KOPT-K1 (cell line): ENCODE results near the gene CLEC2D.
A peak's percentile ranks its signal among the peaks of the same experiment; 100 is the strongest.
"Not testable (repeated sequence)": the region's sequence is repeated elsewhere in the genome, so short reads cannot be mapped to it uniquely, and the experiment has no call there.

Experiments
- H3K27ac ChIP-seq: fragments of 200-600 bp; sonication (generic); 2 replicates; pipeline ENCODE4 v1.5.1; 2016; ENCODE audit warnings: antibody characterized with exemption, mild to moderate bottlenecking, low read depth, low read length; ENCODE audit not compliant: poor library complexity, severe bottlenecking
- H3K36me3 ChIP-seq: fragments of 200-600 bp; sonication (generic); 2 replicates; pipeline ENCODE4 v1.5.1; 2017; ENCODE audit warnings: antibody characterized with exemption, mild to moderate bottlenecking, low read length, moderate library complexity; ENCODE audit not compliant: insufficient read depth
- H3K9me3 ChIP-seq: fragments of 200-600 bp; sonication (generic); 2 replicates; pipeline ENCODE4 v1.5.1; 2017; ENCODE audit warnings: antibody characterized with exemption, low read length, mild to moderate bottlenecking; ENCODE audit not compliant: insufficient read depth, poor library complexity, severe bottlenecking

Gene CLEC2D

DNA sequence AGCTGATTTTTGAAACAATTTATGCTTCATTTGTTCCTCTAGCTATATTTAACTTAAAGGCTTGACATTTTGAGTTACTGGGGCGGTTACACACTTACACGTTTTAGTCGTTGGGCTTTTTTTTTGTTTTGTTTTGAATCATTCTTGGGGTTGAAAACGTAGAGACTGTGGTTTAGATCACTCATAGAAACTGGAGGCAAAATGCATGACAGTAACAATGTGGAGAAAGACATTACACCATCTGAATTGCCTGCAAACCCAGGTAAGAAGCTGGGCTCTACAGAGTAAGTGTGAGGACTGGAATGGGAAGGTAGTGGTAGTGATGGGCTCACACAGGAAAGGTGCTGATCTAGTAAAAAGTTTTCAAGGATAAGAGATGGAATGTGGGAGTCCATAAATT, at the start of gene CLEC2D:
CLEC2D (plus strand) TSS at position 180 of the 400 bp plus-strand sequence; CDS start at position 202, 22 bp downstream.
- Histone ChIP-seq H3K36me3 (no peaks in the 10 kb centered on the region), H3K27ac (peak within 1 kb of the TSS; percentile 52), H3K9me3 (no peaks in the 10 kb centered on the region)

DNA sequence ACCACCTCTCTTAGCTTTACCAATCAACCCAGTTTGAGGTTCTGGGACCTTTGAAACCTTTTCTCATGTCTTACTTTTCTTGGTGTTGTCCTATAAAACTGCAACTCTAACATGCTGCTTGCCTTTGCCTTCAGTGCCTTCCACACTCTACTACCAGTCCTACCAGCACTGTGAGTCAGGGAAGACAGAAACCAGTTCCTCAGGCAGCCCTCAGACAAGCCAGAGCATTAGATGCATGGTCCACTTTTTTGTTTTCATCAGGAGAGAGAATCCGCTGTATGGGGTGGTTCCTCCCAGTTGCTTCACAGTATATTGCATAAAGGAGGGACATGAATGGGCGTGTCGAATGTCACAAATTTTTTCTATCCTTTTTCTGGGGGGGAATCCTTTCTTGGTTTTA, 44.5 kb upstream of the CLEC2D start:
- Histone ChIP-seq H3K36me3 (no peaks in the 10 kb centered on the region), H3K9me3 (peaks cover 4% of the 10 kb centered on the region), H3K27ac (no peak overlapping the region)

- Histone ChIP-seq H3K27ac (no peak overlapping the region), H3K9me3 (peaks cover 4% of the 10 kb centered on the region), H3K36me3 (no peaks in the 10 kb centered on the region)
Measured at GRCh38 chr12:9626291-9626690, 43.2 kb upstream of the CLEC2D start.

DNA sequence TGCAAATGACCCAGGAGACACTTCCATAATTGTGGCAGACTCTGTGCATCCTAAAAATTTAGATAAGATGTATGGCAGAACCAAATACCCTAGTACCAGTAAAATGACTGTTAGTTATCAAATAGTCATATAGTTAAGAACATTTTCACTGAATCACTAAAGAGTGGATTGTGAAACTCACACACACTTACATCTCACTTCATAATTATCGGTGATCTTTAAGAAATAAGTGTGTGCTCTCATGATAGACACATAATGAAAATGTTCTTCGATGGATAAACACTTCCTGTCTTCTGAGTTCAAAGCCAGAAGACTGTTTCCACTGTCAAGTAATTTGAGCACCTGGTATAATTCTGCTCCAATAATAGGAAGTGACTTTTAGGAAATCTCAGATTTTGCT, 42.7 kb upstream of the CLEC2D start:
- no peaks in the 10 kb centered on the region for H3K36me3 ChIP-seq
- H3K27ac ChIP-seq, result no peak overlapping the region
- H3K9me3 ChIP-seq, result peaks cover 4% of the 10 kb centered on the region

DNA sequence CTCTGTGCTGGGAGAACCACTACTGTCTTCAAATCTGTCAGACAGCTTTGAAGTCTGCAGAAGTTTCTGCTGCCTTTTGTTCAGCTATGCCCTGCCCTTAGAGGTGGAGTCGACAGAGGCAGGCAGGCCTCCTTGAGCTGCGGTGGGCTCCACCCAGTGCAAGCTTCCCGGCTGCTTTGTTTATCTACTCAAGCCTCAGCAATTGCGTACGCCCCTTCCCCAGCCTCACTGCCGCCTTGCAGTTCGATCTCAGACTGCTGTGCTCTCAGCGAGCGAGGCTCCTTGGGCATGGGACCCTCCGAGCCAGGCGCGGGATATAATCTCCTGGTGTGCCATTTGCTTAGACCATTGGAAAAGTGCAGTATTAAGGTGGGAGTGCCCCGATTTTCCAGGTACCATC, 36.7 kb upstream of the CLEC2D start:
- Histone ChIP-seq H3K9me3 (no peaks in the 10 kb centered on the region), H3K36me3 (no peaks in the 10 kb centered on the region)

GRCh38 chr12:9634177-9634803, 35.2 kb upstream of the CLEC2D start:
- H3K9me3 ChIP-seq, result peaks cover 3% of the 10 kb centered on the region
- H3K27ac ChIP-seq, result no peak overlapping the region
- H3K36me3 ChIP-seq, result no peaks in the 10 kb centered on the region

More for the DNA sequence above, 36.7 kb upstream of the CLEC2D start:
- H3K27ac ChIP-seq, result peak overlapping the region; percentile 34

DNA sequence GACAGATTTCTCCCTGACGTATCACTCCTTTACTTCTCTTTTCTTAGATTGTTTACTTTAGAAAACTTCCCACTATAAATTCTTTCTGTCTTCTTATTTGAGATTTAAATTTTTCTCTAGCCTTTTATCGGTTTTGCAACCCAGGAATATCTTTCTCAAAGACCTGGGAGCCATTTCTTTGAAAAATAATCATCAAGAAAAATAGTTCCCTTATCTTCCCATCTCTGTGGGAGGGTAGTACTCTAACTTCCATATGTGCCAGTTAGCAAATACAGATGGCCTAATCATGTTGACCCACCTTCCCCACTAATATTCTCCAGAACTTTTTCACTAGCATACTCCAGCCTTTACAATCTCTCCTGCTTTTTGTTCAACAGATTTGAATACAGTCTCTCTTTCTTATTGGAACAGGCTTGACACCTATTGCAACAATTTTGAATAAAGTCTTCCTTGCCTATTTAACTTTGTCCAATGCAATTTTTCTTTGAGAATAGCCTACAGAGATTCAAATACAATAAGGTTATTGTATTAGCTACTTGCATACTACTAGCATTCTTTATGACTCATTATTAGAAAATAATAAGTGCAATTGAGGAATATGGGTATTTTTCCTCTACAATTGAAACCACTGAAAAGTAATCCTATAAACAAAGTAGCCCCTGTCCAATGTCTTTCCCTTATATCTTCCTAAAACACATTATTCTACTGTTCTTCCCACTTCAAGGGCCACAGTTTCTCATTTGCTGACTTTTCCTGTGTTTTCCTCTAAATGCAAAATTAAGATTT, 34.4 kb upstream of the CLEC2D start:
- Histone ChIP-seq H3K36me3 (no peaks in the 10 kb centered on the region), H3K9me3 (peaks cover 11% of the 10 kb centered on the region), H3K27ac (no peak overlapping the region)

- no peak overlapping the region for H3K27ac ChIP-seq
- H3K36me3 ChIP-seq, result no peaks in the 10 kb centered on the region
- peaks cover 11% of the 10 kb centered on the region for H3K9me3 ChIP-seq
Measured at GRCh38 chr12:9636150-9636850, 33.2 kb upstream of the CLEC2D start.

GRCh38 chr12:9636851-9637206, 32.7 kb upstream of the CLEC2D start:
- Histone ChIP-seq H3K9me3 (peaks cover 11% of the 10 kb centered on the region), H3K27ac (no peak overlapping the region), H3K36me3 (no peaks in the 10 kb centered on the region)

GRCh38 chr12:9640024-9640423, 29.5 kb upstream of the CLEC2D start:
- Histone ChIP-seq H3K27ac (no peak overlapping the region), H3K9me3 (peaks cover 23% of the 10 kb centered on the region), H3K36me3 (no peaks in the 10 kb centered on the region)

DNA sequence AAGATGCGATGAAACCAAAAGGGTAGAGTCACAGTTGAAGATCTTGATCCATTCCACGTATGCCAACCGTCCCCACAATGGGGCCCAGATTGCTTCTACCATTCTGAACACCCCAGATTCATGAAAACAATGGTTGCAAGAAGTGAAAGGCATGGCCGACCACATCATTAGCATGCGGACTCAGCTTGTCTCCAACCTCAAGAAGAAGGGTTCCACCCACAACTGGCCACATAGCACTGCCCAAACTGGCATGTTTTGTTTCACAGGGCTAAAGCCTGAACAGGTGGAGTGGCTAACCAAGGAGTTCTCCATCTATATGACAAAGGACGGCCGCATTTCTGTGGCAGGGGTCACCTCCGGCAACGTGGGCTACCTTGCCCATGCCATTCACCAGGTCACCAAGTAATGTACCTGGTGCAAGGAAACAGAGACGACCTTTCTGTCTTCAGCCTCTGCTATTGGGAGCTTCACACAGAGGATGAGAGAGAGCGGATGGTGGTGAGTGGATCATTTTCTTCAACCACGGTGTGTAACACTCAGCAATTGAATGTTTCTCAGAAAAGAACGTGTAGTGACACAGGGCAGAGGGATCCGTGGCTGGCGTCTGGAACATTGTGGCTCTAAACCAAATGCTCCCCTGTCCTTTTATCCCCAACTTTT, 26.8 kb upstream of the CLEC2D start:
- Histone ChIP-seq H3K36me3 (no peaks in the 10 kb centered on the region), H3K9me3 (peaks cover 31% of the 10 kb centered on the region), H3K27ac (no peak overlapping the region)

GRCh38 chr12:9643266-9643660, 26.2 kb upstream of the CLEC2D start:
- H3K36me3 ChIP-seq, result no peaks in the 10 kb centered on the region
- H3K27ac ChIP-seq, result no peak overlapping the region
- H3K9me3 ChIP-seq, result peaks cover 31% of the 10 kb centered on the region

DNA sequence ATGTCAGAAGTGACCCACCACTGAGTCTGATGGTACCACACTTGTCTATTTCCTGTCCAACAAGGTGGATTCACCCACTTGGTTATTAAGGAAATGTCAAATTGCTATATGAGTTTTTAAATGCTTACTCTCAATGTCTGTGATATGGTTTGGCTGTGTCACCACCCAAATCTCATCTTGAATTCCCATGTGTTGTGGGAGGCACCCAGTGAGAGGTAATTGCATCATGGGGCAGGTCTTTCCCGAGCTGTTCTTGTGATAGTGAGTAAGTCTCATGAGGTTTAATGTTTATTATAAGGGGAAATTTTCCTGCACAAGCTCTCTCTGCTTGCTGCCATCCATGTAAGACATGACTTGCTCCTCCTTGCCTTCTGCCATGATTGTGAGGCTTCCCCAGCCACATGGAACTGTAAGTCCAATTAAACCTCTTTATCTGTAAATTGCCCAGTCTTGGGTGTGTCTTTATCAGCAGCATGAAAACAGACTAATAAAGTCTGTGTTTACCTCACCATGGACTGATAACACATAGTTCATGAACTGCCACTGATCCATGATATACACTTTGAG, 24.4 kb upstream of the CLEC2D start:
- H3K27ac ChIP-seq, H3K36me3 ChIP-seq: not testable (repeated sequence)
- H3K9me3 ChIP-seq, result peaks cover 20% of the 10 kb centered on the region

DNA sequence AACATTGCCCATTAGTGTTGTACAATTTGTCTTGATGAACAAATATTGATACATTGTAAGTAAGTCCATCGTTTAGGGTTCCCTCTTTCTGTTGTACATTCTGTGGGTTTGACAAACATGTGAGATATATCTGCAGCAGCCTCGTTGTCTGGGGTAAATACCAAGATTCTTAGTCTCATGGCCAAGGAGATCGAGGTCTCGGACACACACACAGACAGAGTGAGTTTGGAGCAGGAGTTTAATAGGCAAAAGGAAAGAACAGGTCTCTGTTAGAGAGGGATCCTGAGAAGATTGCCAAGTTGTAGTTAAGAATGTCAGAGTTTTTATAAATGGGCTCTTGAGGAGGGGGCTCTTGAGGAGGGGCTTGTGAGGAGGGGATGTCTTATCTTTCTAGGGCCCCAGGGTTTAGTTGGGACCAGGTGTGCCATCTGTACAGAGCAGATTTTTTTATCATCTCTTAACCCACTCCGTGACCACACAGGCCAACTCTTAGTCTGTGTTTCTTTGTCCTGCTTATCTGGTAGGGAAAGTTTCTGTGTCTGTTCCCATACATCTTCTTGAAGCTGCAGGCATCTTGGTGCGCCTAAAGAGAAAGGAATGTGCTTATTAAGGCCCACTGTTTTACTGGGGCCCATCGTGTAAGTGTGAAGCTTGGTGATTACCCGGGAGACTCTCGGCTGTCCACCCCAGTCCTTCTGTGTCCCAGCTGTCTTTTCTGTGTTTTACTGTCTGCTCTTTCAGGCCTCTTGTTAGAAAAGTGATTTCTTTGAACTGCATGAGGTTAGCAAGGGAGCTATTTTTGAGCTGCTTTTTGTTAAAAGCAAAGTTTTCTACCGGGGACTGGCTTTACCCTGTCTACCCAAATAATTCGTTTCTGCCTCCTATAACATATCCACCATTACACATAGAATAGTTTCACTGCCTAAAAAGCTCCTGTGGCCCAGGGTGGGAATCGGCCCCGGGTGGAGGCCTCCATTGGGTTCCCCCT, 22.4 kb upstream of the CLEC2D start:
- Histone ChIP-seq H3K36me3 (no peaks in the 10 kb centered on the region), H3K27ac (peak overlapping the region; percentile 73), H3K9me3 (peaks cover 19% of the 10 kb centered on the region)
